Spleen (tissue), 13 donors: ENCODE data around the gene SEC23IP. TPM values are rescaled to one million over a fixed set of nuclear protein-coding genes. Genes with fewer than 3 reads are reported as not detected.

ENCODE experiments used
- DNase-seq: peaks from one replicate; pipeline ENCODE4 v3.0.0-alpha.2; 2020
- H3K27ac ChIP-seq, 8 donors: fragments of 200-600 bp; sonication (generic) in 7 of 8; 1 replicate in 4 of 8; 2 replicates in 4 of 8; pipeline versions ENCODE4 v1.5.0 to v1.8.0; 2016 to 2021; ENCODE audit warnings: inconsistent platforms in 4 of 8, mild to moderate bottlenecking in 4 of 8, moderate library complexity in 1 of 8
- H3K27me3 ChIP-seq, 7 donors: fragments of 200-600 bp; sonication (generic) in 6 of 7; replicated peaks in 1 of 7; 1 replicate in 4 of 7; 2 replicates in 3 of 7; pipeline versions ENCODE4 v1.5.0 to v1.8.0; 2016 to 2021; ENCODE audit warnings: inconsistent platforms in 3 of 7, mild to moderate bottlenecking in 1 of 7
- H3K36me3 ChIP-seq, 6 donors: fragments of 200-600 bp; sonication (generic) in 5 of 6; 1 replicate in 4 of 6; 2 replicates in 2 of 6; pipeline versions ENCODE4 v1.5.0 to v1.8.0; 2016 to 2021; ENCODE audit warnings: inconsistent platforms in 2 of 6
- H3K4me1 ChIP-seq, 6 donors: fragments of 200-600 bp; sonication (generic) in 5 of 6; 1 replicate in 3 of 6; 2 replicates in 3 of 6; pipeline versions ENCODE4 v1.5.0 to v1.8.0; 2016 to 2021; ENCODE audit warnings: inconsistent platforms in 3 of 6
- H3K4me3 ChIP-seq, 8 donors: fragments of 200-600 bp; sonication (generic) in 7 of 8; 1 replicate in 4 of 8; 2 replicates in 4 of 8; pipeline versions ENCODE4 v1.5.0 to v1.8.0; 2016 to 2021; ENCODE audit warnings: inconsistent platforms in 4 of 8, mild to moderate bottlenecking in 4 of 8, moderate library complexity in 2 of 8
- H3K9me3 ChIP-seq, 8 donors: fragments of 200-600 bp; sonication (generic) in 7 of 8; 1 replicate in 4 of 8; 2 replicates in 4 of 8; pipeline versions ENCODE4 v1.5.0 to v1.8.0; 2016 to 2021; ENCODE audit warnings: inconsistent platforms in 4 of 8
- CTCF ChIP-seq, 11 experiments: fragments of 200-600 bp in 7 of 11; fragments of 450-650 bp in 4 of 11; sonication (generic) in 4 of 11; IDR thresholded peaks in 8 of 11; conservative IDR thresholded peaks in 3 of 11; 1 replicate in 7 of 11; 2 replicates in 4 of 11; pipeline versions ENCODE4 v1.4.0 to v1.8.0; 2016 to 2021; ENCODE audit warnings: antibody characterized with exemption in 11 of 11, inconsistent platforms in 4 of 11, mild to moderate bottlenecking in 1 of 11
- POLR2A ChIP-seq, 3 donors: fragments of 450-650 bp; IDR thresholded peaks; one replicate each; pipeline ENCODE4 v1.5.1; 2017; ENCODE audit warnings: antibody characterized with exemption in 3 of 3, mild to moderate bottlenecking in 1 of 3
- POLR2AphosphoS5 ChIP-seq, 3 donors: sonication (generic); formaldehyde crosslinking; IDR thresholded peaks; one replicate each; pipeline ENCODE4 v1.5.1; 2017; ENCODE audit warnings: antibody characterized with exemption in 3 of 3
- WGBS, 5 donors: extraction: QIAGEN DNeasy Blood & Tissue Kit in 3 of 5; methylation state at CpG; one replicate each; pipeline versions ENCODE4 v1.1.5 to v1.1.7; 2013 to 2018; 5-methylcytosine and 5-hydroxymethylcytosine counted together
- intact Hi-C: fragments of 100-400 bp; cut with DNase I; formaldehyde crosslinking; loops from one replicate; pipeline ENCODE4 v1.15.0; 2023; ENCODE audit warnings: low total_unique reads
- long read RNA-seq, 2 donors: transcript quantifications; one replicate each; lab custom pipeline, GENCODE V29; 2026
- polyA plus RNA-seq, 3 donors: library from polyadenylated mRNA; stranded (reverse); fragments of 200-250 nt; gene quantifications; one replicate each; pipeline ENCODE4 v1.2.1, GENCODE V29; 2013
- total RNA-seq, 7 donors: library from RNA; depleted of rRNA in 3 of 7; stranded (reverse); fragments of >200 nt in 3 of 7; fragmentation: NEBNext Ultra II Directional in 4 of 7; extraction: Animal tissue kit (Norgen Biotek cat#: 25700) in 4 of 7; gene quantifications; one replicate each; pipeline versions ENCODE4 v1.1.0 to v1.2.1, GENCODE V29; 2016 to 2021
- donor health status: healthy with polysubstance abuse.
- donor health status: DM: no; HTN: no; CAD: no; lungs with moderate emphysema.
- donor health status: DM: no; HTN: no; CAD: no.
- donor health status: Bipolar disorder and iron deficiency.
- donor health status: healthy.
- donor health status: DM: no; HTN: no; CAD: no.
- donor health status: DM: yes; HTN: yes; CAD: no.

The SEC23IP gene
- total RNA-seq (10 to 100 TPM; 26.0 to 59.9 (median 56.3) TPM), polyA plus RNA-seq (1 to 10 TPM; 6.8 to 9.7 (median 8.1) TPM)
- long read RNA-seq, donor 1, full-length matches to known transcripts = 2 of 11 reads
- long read RNA-seq, donor 1, partial matches to known transcripts = 9 of 11 reads
- long read RNA-seq, donor 1, other reads (novel, unspliced or antisense) = 0 of 11 reads
- long read RNA-seq, donor 2, full-length matches to known transcripts = 2 of 2 reads
- long read RNA-seq, donor 2, partial matches to known transcripts = 0 of 2 reads
- long read RNA-seq, donor 2, other reads (novel, unspliced or antisense) = 0 of 2 reads

GRCh38 chr10:119892188-119893065, at the start of gene SEC23IP:
Gene SEC23IP (plus strand): TSS chr10:119892730. CDS start chr10:119892783, 53 bp downstream.
- intact Hi-C loops = no loop called here

GRCh38 chr10:119845656-119846055, 46.9 kb upstream of the SEC23IP start:
- H3K9me3 ChIP-seq = no peaks in the 10 kb centered on the region
- intact Hi-C loops = no loop called here
- H3K36me3 ChIP-seq = peaks cover under 1 to 100% (median 80%) of the 10 kb centered on the region in 6 donors
- peaks cover 0 to 42% (median 4%) of the 10 kb centered on the region in 6 donors for H3K4me1 ChIP-seq
- no peak for DNase-seq
- no peaks in the 10 kb centered on the region for H3K27me3 ChIP-seq
- TF ChIP-seq POLR2AphosphoS5 (IDR thresholded peaks at IDR 0.05) (no peak), CTCF (IDR thresholded peaks at IDR 0.05 in 8 of 11, conservative IDR thresholded peaks at IDR 0.05 in 3 of 11) (no peak), POLR2A (IDR thresholded peaks at IDR 0.05) (no peak)
- no peak overlapping the region for H3K4me3 ChIP-seq
- H3K27ac ChIP-seq = peak overlapping the region in 4 of 8 donors; percentile 5 to 41 (median 18)
- 76 to 100% (median 91%) methylated on average over 1 of the region's 1 CpG for WGBS, 5 donors

More at GRCh38 chr10:119892188-119893065, at the start of gene SEC23IP:
- Histone ChIP-seq H3K9me3 (peaks cover 0 to 5% (median 0%) of the 10 kb centered on the region in 8 donors), H3K36me3 (peaks cover 0 to 21% (median 2%) of the 10 kb centered on the region in 6 donors), H3K27me3 (no peaks in the 10 kb centered on the region), H3K4me1 (peaks cover 31 to 66% (median 46%) of the 10 kb centered on the region in 6 donors), H3K4me3 (peak within 1 kb of the TSS; percentile 61 to 92 (median 83)), H3K27ac (peak within 1 kb of the TSS; percentile 69 to 94 (median 89))
- 0 to 1% (median 1%) methylated on average over 34 to 61 of the region's 61 CpGs for WGBS, 5 donors
- TF ChIP-seq CTCF (IDR thresholded peaks at IDR 0.05 in 8 of 11, conservative IDR thresholded peaks at IDR 0.05 in 3 of 11) (peak in 2 of 11 experiments; percentile 14 to 32), POLR2AphosphoS5 (IDR thresholded peaks at IDR 0.05) (peak; percentile 96 to 97 (median 97)), POLR2A (IDR thresholded peaks at IDR 0.05) (peak in 2 of 3 donors; percentile 52 to 65)
- peak; percentile 99 for DNase-seq

GRCh38 chr10:119849031-119849789, 43.3 kb upstream of the SEC23IP start:
- intact Hi-C loops = no loop called here
- DNase-seq = no peak
- Histone ChIP-seq H3K27me3 (no peaks in the 10 kb centered on the region), H3K27ac (peak overlapping the region in 2 of 8 donors; percentile 15 to 70), H3K36me3 (peaks cover 0 to 100% (median 74%) of the 10 kb centered on the region in 6 donors), H3K4me3 (no peak overlapping the region), H3K9me3 (no peaks in the 10 kb centered on the region), H3K4me1 (peaks cover 0 to 46% (median 5%) of the 10 kb centered on the region in 6 donors)
- no peak for TF ChIP-seq CTCF (IDR thresholded peaks at IDR 0.05 in 8 of 11, conservative IDR thresholded peaks at IDR 0.05 in 3 of 11)
- TF ChIP-seq POLR2AphosphoS5 (IDR thresholded peaks at IDR 0.05) = no peak
- TF ChIP-seq POLR2A (IDR thresholded peaks at IDR 0.05) = no peak
- 78 to 87% (median 82%) methylated on average over 6 of the region's 6 CpGs for WGBS, 5 donors
